Fibroblast of the aortic adventitia (primary cell): ENCODE results near the gene STARD3NL. TPM values are rescaled to one million over a fixed set of nuclear protein-coding genes. Genes with fewer than 3 reads are reported as not detected.
"Not testable (repeated sequence)": the region's sequence is repeated elsewhere in the genome, so short reads cannot be mapped to it uniquely, and the experiment has no call there.

Experiments used
- DNase-seq: peaks from one replicate; pipeline ENCODE4 v3.0.0-alpha.2; 2010; ENCODE audit warnings: low read depth
- H3K4me3 ChIP-seq: 2 replicates; pipeline ENCODE4 v1.5.1; 2011; ENCODE audit warnings: low read depth, mild to moderate bottlenecking, control low read depth, low read length, moderate library complexity
- total RNA-seq: library from RNA; depleted of rRNA; stranded (reverse); fragments of >200 nt; gene quantifications from 2 replicates; pipeline ENCODE4 v1.2.3, GENCODE V29; 2012; ENCODE audit warnings: low replicate concordance
- TF ChIP-seq, protein P1 (sequence below): IDR thresholded peaks from 2 replicates; pipeline ENCODE4 v1.5.1; 2011; ENCODE audit warnings: mild to moderate bottlenecking, low read length, control low read depth, inconsistent platforms; ENCODE audit not compliant: insufficient read depth

STARD3NL gene
- total RNA-seq, 1 donor = 72.3 TPM

DNA sequence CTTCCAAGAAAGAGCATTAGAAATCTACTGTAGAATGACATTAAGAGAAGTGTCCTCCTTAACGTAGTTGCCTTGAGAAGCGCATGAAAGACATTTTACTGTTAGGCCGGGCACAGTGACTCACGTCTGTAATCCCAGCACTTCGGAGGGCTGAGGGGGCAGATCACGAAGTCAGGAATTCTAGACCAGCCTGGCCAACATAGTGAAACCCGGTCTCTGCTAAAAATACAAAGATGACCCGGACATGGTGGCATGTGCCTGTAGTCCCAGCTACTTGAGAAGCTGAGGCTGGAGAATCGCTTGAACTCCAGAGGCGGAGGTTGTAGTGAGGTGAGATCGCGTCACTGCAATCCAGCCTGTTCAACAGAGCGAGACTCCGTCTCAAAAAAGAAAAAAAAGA lies 66.5 kb downstream of the STARD3NL start:
- TF ChIP-seq, protein P1, sequence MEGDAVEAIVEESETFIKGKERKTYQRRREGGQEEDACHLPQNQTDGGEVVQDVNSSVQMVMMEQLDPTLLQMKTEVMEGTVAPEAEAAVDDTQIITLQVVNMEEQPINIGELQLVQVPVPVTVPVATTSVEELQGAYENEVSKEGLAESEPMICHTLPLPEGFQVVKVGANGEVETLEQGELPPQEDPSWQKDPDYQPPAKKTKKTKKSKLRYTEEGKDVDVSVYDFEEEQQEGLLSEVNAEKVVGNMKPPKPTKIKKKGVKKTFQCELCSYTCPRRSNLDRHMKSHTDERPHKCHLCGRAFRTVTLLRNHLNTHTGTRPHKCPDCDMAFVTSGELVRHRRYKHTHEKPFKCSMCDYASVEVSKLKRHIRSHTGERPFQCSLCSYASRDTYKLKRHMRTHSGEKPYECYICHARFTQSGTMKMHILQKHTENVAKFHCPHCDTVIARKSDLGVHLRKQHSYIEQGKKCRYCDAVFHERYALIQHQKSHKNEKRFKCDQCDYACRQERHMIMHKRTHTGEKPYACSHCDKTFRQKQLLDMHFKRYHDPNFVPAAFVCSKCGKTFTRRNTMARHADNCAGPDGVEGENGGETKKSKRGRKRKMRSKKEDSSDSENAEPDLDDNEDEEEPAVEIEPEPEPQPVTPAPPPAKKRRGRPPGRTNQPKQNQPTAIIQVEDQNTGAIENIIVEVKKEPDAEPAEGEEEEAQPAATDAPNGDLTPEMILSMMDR = no peak
- no peak for DNase-seq
- H3K4me3 ChIP-seq = no peak overlapping the region

GRCh38 chr7:38245409-38245977 lies 67.4 kb downstream of the STARD3NL start:
- no peak for DNase-seq
- TF ChIP-seq, protein P1 = no peak
- H3K4me3 ChIP-seq = no peak overlapping the region

- TF ChIP-seq, protein P1 = no peak
- DNase-seq = no peak
- no peak overlapping the region for H3K4me3 ChIP-seq
These were observed 70.1 kb downstream of the STARD3NL start for GRCh38 chr7:38248069-38248567.

GRCh38 chr7:38249849-38250248 lies 71.8 kb downstream of the STARD3NL start:
- DNase-seq, H3K4me3 ChIP-seq: not testable (repeated sequence)

GRCh38 chr7:38257350-38257677 lies 79.3 kb downstream of the STARD3NL start:
- TF ChIP-seq, protein P1 = no peak
- H3K4me3 ChIP-seq = no peak overlapping the region
- DNase-seq = no peak

- not testable (repeated sequence) for DNase-seq, H3K4me3 ChIP-seq
These were observed 81.1 kb downstream of the STARD3NL start for GRCh38 chr7:38259157-38259556.

DNA sequence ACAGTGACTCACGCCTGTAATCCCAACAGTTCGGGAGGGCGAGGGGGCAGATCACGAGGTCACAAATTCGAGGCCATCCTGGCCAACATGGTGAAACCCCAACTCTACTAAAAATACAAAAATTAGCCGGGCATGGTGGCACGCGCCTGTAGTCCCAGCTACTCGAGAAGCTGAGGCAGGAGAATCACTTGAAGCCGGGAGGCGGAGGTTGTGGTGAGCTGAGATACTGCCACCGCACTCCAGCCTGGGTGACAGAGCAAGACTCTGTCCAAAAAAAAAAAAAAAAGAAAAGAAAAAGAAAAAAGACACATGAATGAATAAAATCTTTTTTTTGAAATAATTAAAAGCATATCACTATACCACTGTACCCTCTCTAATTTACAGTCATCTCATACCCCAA lies 83.6 kb downstream of the STARD3NL start:
- not testable (repeated sequence) for H3K4me3 ChIP-seq, DNase-seq

DNA sequence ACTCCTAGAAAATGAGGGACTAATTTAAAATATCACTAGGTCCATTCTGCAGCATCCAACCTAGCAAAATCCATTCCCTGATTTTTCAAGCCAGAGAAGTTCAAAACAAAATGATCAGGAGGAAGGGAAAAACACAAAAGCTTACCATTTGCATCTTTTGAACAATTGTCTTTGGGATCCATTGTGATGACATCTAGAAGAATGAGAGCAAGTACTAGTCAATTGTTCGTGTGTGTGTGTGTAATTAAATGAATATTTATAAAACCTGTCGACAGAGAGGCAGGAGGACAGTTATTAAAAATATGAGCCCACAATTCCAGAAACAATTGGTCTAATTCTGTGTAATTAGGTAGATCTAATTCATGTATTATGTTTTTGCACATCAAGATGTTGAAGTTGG lies 84.0 kb downstream of the STARD3NL start:
- DNase-seq, H3K4me3 ChIP-seq: not testable (repeated sequence)

- no peak for DNase-seq
- TF ChIP-seq, protein P1 = no peak
- H3K4me3 ChIP-seq = no peak overlapping the region
These were observed 84.5 kb downstream of the STARD3NL start for GRCh38 chr7:38262545-38262944.

GRCh38 chr7:38263274-38263673 lies 85.2 kb downstream of the STARD3NL start:
- not testable (repeated sequence) for H3K4me3 ChIP-seq, DNase-seq

DNA sequence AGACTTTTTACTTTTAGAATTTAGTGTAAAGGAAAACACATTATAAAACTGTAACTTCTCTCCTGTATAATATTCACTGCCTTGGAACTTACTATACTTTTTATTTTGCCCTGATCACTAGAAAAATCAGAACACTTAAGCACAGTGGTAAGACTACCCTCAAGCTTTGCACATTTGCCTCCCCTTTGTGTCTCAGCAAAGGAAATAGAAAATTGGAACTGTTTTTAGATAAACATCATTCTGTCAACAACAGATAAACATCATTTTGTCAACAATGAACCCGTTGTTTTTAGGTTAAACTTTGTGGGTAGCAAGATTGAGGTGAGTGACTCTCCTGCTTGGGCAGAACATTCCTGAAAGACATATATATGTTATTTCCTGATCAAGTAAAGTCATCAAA lies 86.6 kb downstream of the STARD3NL start:
- H3K4me3 ChIP-seq, DNase-seq: not testable (repeated sequence)

- H3K4me3 ChIP-seq, DNase-seq: not testable (repeated sequence)
These were observed 87.9 kb downstream of the STARD3NL start for GRCh38 chr7:38265958-38266357.

DNA sequence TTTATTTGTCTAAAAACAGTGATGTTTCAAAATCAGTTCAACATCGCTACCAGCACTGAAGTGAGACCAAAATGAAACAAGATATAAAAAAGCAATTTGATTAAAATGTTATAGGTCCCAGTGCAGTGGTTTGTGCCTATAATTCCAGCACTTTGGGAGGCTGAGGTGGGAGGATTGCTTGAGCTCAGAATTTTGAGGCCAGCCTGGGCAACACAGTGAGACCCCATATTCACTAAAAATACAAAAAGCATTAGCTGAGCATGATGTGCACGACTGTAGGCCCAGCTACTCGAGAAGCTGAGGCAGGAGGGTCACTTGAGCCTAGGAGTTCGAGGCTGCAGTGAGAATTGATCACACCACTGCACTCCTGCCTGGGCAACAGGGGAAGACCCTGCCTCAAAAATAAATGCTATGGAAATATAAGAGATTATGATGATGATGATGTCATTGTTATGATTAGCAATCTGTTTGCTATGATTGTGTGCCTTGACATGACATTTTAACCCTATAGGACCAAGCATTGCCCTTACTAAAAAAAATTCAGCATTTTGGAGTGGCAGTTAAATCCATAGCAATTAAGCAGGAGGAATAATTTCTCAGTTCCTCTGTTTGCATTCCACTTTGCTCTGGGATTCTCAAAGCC lies 91.8 kb downstream of the STARD3NL start:
- DNase-seq, H3K4me3 ChIP-seq: not testable (repeated sequence)
